T47D (cell line): ENCODE measurements around the gene TNXB.

Experiments
- DNase-seq, 2 experiments: peaks; one replicate each; pipeline versions ENCODE4 v3.0.0 to v3.0.0-alpha.2; 2011 to 2012; ENCODE audit warnings: low read depth in 1 of 2, low spot score in 1 of 2
- JUND ChIP-seq: IDR thresholded peaks from 2 replicates; pipeline ENCODE4 v1.6.1; 2012; ENCODE audit warnings: low read depth
- in situ Hi-C: cut with HindIII; loops from 2 replicates; pipeline ENCODE4 v1.10.0; 2016; ENCODE audit warnings: low sequenced_read_pairs, low pct_unique_long_range_greater_than_20kb

TNXB gene

DNA sequence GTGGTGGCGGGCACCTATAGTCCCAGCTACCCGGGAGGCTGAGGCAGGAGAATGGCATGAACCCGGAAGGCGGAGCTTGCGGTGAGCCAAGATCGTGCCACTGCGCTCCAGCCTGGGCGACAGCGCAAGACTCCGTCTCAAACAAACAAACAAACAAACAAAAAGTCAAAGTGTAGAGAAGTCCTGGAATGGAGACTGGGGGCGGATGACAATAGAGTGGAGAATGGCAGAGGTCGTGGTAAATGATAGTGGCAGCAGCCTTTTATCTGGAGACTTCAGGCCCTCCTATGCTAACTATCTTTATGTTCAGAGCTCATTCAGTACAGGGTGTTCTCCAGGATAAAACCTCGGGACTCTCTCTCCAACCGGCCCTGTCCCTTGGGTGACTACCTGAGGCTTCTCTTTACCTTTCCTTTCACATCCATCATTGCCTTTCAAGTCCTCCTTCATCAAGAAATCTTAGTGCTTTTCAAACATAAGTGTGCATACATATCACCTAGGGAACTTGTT is 22.4 kb upstream of the TNXB start:
- no peak for DNase-seq
- no peak for TF ChIP-seq JUND
- in situ Hi-C loops: no loop called here

DNA sequence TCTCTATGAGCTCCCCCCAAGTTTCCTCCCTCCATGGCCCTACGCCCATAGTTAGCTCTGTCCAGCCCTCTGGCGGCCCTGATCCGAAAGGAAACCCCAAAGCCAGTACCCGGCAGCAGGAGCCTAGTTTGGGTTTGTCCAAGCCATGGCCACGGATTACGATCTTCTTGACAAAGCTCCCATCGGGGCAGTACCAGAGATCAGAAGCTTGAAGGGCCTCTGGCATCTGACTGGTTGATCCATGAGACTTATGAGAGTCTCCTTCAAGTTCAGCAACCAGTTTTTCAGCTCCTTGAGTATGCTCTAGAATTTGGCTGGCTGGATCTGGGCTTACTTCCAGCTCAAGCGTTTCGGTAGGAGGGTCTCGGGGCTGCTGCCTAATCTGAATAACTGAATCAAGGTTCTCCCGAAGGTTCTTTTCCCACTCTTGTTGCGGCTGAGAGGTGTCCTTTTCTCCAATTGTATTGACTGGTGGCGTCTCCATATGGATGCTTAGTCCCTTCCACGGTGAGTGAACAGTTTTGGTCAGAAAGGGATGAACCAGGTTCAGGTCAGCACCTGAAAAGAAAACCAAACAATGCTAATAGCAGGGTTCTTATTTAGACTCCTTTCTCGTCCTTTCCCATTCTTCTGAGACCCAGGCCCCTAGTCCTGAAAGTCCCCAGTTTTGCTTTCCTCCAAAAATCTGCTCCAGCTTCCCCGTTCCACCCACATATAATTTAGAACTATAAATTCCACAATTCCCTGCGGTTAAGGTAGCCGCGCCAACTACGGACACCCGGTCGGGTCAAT is 20.4 kb upstream of the TNXB start:
- in situ Hi-C loops: no loop called here
- TF ChIP-seq JUND: no peak
- DNase-seq: no peak

DNA sequence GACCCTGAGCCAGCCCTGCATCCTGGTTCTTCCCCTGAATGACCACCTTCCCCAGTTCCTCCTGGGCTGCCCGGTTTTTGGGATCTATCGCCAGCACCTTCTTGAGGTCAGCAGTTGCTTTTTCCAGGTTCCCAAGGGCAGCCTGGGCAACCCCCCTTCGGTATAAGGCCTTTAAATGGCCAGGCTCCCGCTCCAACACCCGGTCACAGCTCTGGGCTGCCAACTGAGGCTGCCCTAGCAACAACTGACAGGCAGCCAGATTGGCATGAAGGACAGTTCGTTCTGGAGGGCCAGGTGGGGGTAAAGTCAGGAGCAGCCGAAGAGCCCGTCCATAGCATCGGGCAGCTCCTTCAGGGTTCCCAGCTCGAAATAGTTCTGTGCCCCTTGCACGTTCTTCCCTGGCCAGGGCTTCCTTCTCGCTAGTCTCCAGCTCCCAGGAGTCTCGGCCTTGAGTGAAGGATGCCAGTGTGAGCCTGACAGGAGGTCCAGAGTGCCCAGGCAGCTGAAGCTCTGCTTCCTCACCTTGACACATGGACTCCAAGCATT is 19.7 kb upstream of the TNXB start:
- in situ Hi-C loops: no loop called here
- no peak for TF ChIP-seq JUND
- no peak for DNase-seq

DNA sequence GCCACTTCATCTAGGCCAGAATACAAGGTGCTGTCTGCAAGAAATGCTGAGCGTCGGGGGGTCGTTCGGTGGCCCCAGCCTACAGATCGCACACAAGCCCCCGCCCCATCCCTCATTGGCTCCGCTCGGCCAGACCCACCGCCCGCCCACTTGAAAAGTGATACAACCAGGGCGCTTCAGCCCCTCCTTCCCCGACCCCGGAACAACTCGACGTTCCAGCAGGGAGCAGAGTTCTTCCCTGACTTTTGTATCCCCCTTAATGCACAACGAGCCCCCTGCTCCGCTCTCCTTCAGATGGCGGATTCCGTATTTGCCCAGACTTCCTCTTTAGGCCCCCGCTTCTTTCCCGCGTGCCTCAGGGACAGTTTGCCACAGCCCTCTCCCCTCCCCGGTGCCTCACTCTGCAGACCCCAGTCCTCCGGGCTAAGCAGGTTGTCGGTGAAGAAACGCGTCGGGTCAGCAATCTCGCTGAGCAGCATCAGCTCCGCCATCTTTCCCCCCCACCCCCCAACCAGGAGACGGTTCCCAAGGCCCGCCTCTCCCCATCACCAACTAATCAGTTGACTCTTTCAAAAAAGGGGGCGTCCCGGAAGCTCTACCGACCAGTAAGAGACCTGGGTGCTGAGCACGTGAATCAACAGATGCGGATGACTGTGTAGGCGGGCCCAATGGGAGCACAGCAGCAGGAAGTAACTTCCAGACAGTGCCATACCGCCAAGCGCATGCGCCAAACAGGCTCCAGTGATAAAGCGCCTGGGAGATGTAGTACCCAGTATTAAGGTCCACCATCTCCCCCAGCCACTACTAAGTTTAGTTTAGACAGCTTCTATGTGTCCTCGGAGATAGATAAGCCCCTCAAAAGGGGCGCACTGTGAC is 18.8 kb upstream of the TNXB start, which contains the start of gene ATF6B:
ATF6B (minus strand) TSS at position 530 of the 876 bp plus-strand sequence; CDS start at position 491, 39 bp downstream.
- in situ Hi-C loops: no loop called here
- no peak for TF ChIP-seq JUND
- peak; percentile 96 to 100 for DNase-seq

DNA sequence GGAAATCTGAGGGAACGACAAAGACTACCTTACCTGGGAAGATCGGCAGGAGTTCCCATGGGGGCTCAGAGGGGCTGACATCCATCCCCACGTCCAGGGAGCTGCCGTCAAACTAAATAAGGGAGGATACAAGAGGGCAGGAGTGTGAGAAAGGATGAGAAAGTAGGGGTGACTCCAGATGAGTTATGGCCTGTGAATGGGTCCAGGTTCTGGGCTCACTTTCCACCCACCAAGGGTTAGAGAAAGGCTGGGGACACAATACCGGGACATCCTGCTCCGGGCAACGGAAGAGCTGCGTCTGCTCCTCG is 18.2 kb upstream of the TNXB start:
- no peak for TF ChIP-seq JUND
- no peak for DNase-seq
- in situ Hi-C loops: no loop called here

DNA sequence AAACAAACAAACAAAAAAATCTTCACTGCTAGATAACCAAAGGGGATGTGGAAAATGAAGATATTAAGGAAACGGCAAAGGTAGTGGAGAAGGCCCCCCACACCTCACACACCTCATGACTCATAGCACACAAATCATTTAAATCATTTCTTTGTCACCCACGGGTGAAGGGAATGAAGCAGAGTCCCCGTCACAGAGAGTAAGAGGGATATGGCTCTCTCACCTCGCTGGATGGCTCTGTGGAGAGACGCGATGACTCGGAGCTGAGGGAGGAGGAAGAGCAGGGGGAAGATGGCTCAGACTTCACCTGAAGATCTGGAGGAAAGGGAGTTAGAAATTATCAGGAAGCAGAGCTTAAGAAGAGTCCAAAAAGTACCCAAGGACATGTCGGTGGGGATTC is 17.7 kb upstream of the TNXB start:
- DNase-seq: no peak
- in situ Hi-C loops: no loop called here
- no peak for TF ChIP-seq JUND

DNA sequence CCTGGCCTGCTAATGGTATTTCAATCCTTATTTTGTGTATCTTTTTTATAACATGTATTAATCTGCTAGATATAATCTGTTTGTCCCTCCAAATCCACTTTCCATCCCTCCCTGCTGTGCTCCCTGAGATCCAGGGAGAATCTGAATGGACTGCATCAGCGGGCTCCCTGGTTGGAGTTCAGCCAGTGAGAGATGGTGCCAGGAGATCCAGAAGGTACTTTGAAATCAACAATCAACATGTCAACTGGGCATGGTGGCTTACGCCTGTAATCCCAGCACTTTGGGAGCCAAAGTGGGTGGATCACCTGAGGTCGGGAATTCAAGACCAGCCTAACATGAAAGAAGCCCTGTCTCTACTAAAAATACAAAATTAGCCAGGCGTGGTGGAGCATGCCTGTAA is 14.5 kb upstream of the TNXB start:
- no peak for TF ChIP-seq JUND
- in situ Hi-C loops: no loop called here

DNA sequence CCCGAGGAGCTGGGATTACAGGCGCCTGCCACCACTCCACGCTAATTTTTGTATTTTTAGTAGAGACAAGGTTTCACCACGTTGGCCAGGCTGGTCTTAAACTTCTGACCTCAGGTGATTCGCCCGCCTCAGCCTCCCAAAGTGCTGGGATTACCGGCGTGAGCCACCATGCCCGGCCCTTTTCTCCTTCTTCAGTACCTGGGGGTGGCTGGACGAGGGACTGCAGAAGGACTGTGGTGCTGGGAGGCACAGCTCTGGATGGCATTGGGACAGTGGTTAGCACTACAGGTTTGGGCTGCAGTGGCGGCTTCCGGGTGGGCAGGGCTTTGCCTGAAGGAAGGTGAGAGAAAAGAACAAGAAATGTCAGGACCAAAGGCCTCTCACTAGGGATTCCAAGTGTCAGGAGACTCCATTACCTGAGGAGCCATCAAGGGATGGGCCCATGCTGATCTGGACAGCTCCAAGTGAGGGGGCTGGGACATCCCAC is 11.5 kb upstream of the TNXB start:
- in situ Hi-C loops: no loop called here
- no peak for DNase-seq
- no peak for TF ChIP-seq JUND

More for the DNA sequence above, 14.5 kb upstream of the TNXB start:
- DNase-seq: no peak

DNA sequence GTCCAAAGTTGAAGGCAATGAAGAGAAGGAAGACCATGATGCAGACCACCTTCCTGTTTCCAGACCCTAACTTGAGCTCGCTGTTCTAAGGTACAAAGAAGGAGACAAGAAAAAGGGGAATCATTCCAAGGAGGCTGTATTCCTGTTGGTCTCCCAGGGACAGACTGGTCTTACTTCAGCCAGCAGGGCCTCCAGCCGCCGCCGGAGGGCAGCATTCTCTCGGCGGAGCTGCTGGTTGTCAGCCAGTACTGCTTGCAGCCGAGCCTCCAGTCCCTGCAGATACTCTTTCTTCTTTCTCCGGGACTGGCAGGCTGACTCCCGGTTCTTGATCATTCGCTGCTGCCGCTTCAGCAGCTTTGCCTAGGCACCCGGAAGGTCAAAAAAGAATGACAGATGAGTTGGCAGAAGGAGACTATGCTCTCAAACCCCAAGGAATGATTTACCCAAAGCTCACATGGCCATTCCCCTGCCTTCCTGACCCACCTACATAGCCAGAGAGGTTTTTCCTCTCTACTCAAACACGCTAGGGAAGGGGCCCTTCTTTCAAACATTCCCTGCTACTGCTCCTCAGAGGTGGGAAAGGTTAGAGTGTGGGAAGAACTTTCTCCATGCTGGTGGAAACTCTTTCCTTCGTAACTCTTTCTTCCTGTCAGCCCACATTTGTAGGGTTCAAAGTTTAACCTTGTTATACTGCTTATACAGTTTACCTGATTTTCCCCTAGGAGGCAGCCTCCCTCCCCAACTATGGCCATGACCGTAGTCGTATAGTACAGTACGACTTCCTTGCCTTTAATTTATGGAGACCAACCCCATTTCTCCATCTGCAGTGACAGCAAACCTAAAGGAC is 9.9 kb upstream of the TNXB start:
- no peak for TF ChIP-seq JUND
- peak; percentile 80 to 88 for DNase-seq
- in situ Hi-C loops: no loop called here

DNA sequence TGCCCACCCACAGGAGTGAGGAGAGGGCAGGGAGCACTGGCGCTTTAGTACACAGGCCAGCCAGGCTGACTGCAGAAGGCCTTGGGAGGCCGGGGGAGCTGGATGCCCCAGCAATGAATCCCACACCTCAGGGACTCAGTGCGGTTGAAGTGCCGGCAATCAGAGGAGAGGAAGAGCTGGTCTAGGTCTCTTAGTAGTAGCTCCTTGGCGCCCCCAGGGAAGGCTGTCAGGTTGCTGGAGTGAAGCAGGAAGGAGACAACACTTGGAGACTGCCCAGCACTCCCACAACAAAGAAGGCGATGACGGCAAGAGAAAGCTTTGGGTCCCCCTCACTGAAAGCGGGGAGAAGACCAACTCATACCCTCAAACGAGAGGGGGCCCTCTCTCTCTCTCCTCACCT is 8.3 kb upstream of the TNXB start:
- in situ Hi-C loops: no loop called here
- no peak for TF ChIP-seq JUND
- DNase-seq: no peak

DNA sequence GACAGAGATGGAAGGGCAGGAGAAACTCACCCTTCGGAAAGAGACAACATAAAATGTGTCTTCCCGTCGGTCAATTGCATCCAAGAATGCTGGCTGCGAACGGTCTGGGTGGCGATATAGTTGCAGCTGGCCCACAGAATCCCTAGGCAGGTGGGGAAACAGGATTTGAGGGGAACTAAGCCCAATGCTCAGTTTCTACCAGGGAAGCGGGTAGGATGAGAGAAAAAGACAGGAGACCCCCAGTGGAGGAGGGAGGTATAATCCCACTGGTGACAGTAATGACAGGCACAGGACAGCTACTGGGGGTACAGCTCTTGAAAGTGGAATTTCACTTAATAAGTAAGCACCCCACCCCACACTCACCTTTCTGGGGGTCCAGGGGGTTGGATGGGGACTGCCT is 7.5 kb upstream of the TNXB start:
- peak in 1 of 2 experiments; percentile 35 for DNase-seq
- no peak for TF ChIP-seq JUND
- in situ Hi-C loops: no loop called here

DNA sequence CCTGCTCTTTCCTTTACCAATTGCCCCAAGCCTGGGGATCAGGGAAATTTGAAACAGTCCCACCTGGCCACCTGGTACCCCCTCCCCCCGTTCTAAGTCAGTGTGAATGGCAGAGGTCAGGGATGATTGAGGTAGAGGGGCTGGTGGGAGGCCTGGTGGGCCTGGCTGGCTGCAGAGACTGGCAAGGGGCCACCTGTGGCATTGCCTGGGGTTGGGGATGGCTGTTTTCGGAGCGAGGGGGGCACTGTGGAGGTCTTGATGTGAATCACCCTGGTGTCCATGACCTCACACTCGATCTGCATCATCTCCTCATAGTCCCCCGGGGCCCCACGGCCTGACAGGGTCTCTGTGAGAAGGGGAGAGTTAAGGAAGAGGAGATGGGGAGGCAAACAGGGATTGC is 6.5 kb upstream of the TNXB start:
- no peak for DNase-seq
- in situ Hi-C loops: no loop called here
- TF ChIP-seq JUND: no peak
